Colonic mucosa (tissue), 4 donors: ENCODE results near the gene CDKN2D. TPM values are rescaled to one million over a fixed set of nuclear protein-coding genes. Genes with fewer than 3 reads are reported as not detected.

Experiments
- DNase-seq: peaks from one replicate; pipeline ENCODE4 v3.0.0-alpha.2; 2020
- H3K27ac ChIP-seq: fragments of 200-600 bp; one replicate; pipeline ENCODE4 v1.8.0; 2021
- H3K27me3 ChIP-seq: fragments of 200-600 bp; one replicate; pipeline ENCODE4 v1.8.0; 2021
- H3K36me3 ChIP-seq: fragments of 200-600 bp; one replicate; pipeline ENCODE4 v1.8.0; 2021
- H3K4me1 ChIP-seq: fragments of 200-600 bp; one replicate; pipeline ENCODE4 v1.8.0; 2021; ENCODE audit warnings: mild to moderate bottlenecking
- H3K4me3 ChIP-seq: fragments of 200-600 bp; one replicate; pipeline ENCODE4 v1.8.0; 2021
- H3K9ac ChIP-seq, 2 donors: one replicate each; pipeline ENCODE4 v1.7.0; 2013; ENCODE audit warnings: control low read depth in 2 of 2, low read depth in 2 of 2, low read length in 2 of 2
- H3K9me3 ChIP-seq: fragments of 200-600 bp; one replicate; pipeline ENCODE4 v1.8.0; 2021
- CTCF ChIP-seq: fragments of 200-600 bp; IDR thresholded peaks from one replicate; pipeline ENCODE4 v1.8.0; 2022; ENCODE audit warnings: antibody characterized with exemption, mild to moderate bottlenecking
- intact Hi-C: fragments of 100-400 bp; cut with DNase I; formaldehyde crosslinking; loops from one replicate; pipeline ENCODE4 v1.14.1; 2022
- total RNA-seq, 2 donors: library from RNA; stranded (reverse); fragmentation: NEBNext Ultra II Directional in 1 of 2; extraction: Animal tissue kit (Norgen Biotek cat#: 25700) in 1 of 2; gene quantifications; one replicate each; pipeline ENCODE4 v1.2.1, GENCODE V29; 2021
- donor health status: healthy.
- donor health status: DM: no; HTN: no; CAD: no.
- donor health status: DM: no; HTN: no; CAD: no.

The CDKN2D gene
- total RNA-seq, 2 donors from 2014 or later, result 11.1 to 13.4 TPM

DNA sequence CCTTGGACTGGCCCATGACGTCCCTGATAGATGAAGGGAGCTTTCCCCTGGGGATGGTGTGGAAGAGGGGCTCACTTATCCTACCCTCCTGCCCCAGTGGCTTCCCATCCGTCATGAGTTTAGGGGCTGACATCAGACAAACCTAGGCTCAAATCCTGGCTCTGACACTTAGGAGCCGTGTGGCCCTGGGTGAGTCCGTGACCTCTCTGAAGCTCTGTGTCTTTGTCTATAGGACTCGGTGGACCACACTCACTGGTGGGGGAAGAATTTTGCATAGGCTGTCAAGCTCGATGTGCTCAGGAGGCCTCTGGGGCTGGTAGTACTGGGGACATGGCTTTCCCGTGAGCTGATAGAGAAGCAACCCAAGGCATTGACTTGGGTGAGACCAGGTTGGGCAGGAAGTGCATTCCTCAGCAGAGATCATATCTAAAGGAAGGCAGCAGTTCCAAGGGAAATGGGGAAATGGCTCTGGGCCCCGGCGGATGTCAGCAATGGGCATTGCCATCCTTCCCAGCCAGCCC is 35.7 kb upstream of the CDKN2D start:
- Histone ChIP-seq H3K9ac (peak overlapping the region; percentile 47 to 74), H3K27me3 (no peaks in the 10 kb centered on the region), H3K4me1 (no peaks in the 10 kb centered on the region), H3K27ac (peak overlapping the region; percentile 78), H3K36me3 (no peaks in the 10 kb centered on the region), H3K4me3 (no peak overlapping the region), H3K9me3 (no peaks in the 10 kb centered on the region)
- TF ChIP-seq CTCF, result no peak
- intact Hi-C loops, result no loop called here
- DNase-seq, result no peak

DNA sequence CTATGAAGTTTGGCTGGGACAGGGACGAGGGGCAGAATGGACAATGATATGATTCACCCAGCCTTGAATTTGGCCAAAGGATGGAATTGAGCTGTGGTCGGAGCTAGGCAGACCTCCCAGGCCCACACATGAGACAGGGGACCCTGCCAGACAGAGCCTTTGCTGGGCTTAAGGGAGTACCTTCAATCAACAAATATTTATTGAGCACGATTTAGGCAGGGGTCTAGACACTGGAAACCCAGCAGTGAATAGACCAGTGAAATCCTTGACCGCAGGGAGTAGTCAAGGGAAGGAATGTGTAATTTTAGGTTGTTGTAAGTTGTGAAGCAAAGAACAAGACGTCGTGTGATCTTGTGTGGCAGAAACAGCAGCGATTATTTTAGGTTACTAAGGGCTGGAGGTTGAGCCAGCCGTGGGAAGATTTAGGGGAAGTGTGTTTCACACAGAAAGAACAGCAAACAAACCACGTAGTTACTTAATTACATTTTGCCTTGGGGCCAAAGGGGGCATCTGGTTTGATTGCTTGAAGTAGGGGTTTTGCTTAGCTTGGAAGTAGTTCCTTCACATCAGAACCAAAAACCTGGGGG is 35.2 kb upstream of the CDKN2D start:
- peak overlapping the region; percentile 74 to 89 for H3K9ac ChIP-seq
- DNase-seq, result no peak
- H3K36me3 ChIP-seq, result no peaks in the 10 kb centered on the region
- H3K27ac ChIP-seq, result peak overlapping the region; percentile 78
- H3K4me1 ChIP-seq, result no peaks in the 10 kb centered on the region
- H3K4me3 ChIP-seq, result peak overlapping the region; percentile 88
- no peaks in the 10 kb centered on the region for H3K27me3 ChIP-seq
- H3K9me3 ChIP-seq, result no peaks in the 10 kb centered on the region
- no peak for TF ChIP-seq CTCF
- intact Hi-C loops, result no loop called here

DNA sequence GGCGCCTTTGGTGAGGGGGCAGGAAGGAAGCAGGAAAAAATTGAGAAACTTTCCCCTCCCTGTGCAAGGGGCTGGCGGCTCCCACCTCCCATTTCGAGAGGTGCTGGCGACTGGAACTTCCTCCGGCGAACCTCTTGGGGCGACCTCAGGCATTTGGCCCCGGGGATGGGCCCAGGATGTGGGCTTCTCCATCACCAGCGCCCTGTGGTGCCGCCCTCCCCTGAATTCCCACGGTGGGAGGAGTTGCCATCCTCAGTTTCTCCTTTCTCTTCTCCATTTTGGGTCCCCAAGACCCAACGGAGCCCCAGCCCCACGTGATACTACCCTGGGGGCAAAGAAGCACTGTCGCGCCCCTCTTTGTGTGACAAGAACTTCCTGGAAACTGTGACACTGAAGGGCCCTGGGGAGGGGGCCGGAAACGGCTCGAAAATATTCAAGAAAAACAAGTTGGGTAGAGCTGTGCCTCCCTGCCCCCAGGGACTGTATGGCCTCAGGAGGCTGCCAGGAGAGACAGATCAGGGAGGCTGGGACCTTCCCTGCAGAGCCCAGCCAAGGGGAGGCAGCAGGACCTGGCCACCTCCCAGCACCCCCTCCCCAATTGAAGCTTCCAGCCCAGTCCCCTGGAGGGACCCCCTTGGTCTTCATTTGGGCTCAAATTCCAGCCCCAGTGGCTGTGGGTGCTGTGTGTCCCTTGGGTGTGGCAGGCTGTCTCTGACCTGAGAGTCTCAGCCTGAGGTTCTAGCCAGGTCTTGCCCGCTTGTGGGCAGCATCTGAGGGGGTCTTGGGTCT is 34.5 kb upstream of the CDKN2D start:
- H3K36me3 ChIP-seq, result no peaks in the 10 kb centered on the region
- no peak for TF ChIP-seq CTCF
- H3K4me1 ChIP-seq, result no peaks in the 10 kb centered on the region
- H3K27ac ChIP-seq, result peak overlapping the region; percentile 78
- peak overlapping the region; percentile 88 for H3K4me3 ChIP-seq
- H3K27me3 ChIP-seq, result no peaks in the 10 kb centered on the region
- intact Hi-C loops, result no loop called here
- peak overlapping the region; percentile 74 to 89 for H3K9ac ChIP-seq
- no peaks in the 10 kb centered on the region for H3K9me3 ChIP-seq
- peak; percentile 53 for DNase-seq

GRCh38 chr19:10602330-10603083 is 33.7 kb upstream of the CDKN2D start:
- Histone ChIP-seq H3K36me3 (no peaks in the 10 kb centered on the region), H3K27me3 (no peaks in the 10 kb centered on the region), H3K4me1 (no peaks in the 10 kb centered on the region), H3K9ac (peak overlapping the region; percentile 74 to 89), H3K9me3 (no peaks in the 10 kb centered on the region), H3K27ac (peak overlapping the region; percentile 78), H3K4me3 (peak overlapping the region; percentile 88)
- TF ChIP-seq CTCF, result no peak
- intact Hi-C loops, result no loop called here
- DNase-seq, result peak; percentile 90

DNA sequence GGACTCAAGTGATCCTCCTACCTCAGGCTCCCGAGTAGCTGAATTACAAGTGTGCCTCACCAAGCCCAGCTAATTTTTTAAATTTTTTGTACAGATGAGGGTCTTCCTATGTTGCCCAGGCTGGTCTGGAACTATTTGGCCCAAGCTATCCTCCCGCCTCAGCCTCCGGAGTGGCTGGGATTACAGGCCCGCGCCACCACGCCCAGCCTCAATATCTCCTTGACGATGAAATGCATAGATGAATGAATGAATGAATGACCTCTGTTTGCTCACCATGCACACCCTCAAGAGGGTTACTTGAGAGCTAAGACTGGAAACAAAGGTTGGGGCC is 33.2 kb upstream of the CDKN2D start:
- Histone ChIP-seq H3K36me3 (no peaks in the 10 kb centered on the region), H3K9me3 (no peaks in the 10 kb centered on the region), H3K9ac (no peak overlapping the region), H3K27ac (no peak overlapping the region), H3K4me1 (no peaks in the 10 kb centered on the region), H3K27me3 (no peaks in the 10 kb centered on the region), H3K4me3 (no peak overlapping the region)
- TF ChIP-seq CTCF, result no peak
- no peak for DNase-seq
- intact Hi-C loops, result no loop called here
